ENCODE measurements around the gene FAM186B. TPM values are rescaled to one million over a fixed set of nuclear protein-coding genes. Genes with fewer than 3 reads are reported as not detected.

FAM186B gene
- total RNA-seq, 1 experiment from 2014 or later = 0.30 TPM

GRCh38 chr12:49609059-49609874 is 3.8 kb upstream of the FAM186B start:
- no peak for TF ChIP-seq CTCF (IDR thresholded peaks at IDR 0.05; ENCODE audit: unreplicated experiment)
- no peaks in the 10 kb centered on the region for H3K9me3 Mint-ChIP-seq (ENCODE audit: unreplicated experiment)
- no peak for DNase-seq (ENCODE audit: unreplicated experiment)
- no TSS peak for BruUV-seq (replicated peaks)
- POLR2A ChIA-PET = no interaction called here
- H3K4me1 Mint-ChIP-seq (ENCODE audit: insufficient read depth, unreplicated experiment) = no peaks in the 10 kb centered on the region
- no peak overlapping the region for H3K27ac Mint-ChIP-seq (ENCODE audit: low read depth, unreplicated experiment)
- CTCF ChIA-PET = interaction anchor here (0.6 to 1.6 kb wide), 2 partner anchors 28 to 49 kb away, joined by 3 to 6 read pairs; no protein-coding TSS in a partner anchor
- no peaks in the 10 kb centered on the region for H3K27me3 Mint-ChIP-seq (ENCODE audit: insufficient read depth, unreplicated experiment)
- no peaks in the 10 kb centered on the region for H3K36me3 Mint-ChIP-seq (ENCODE audit: insufficient read depth, unreplicated experiment)
- no peak overlapping the region for H3K4me3 Mint-ChIP-seq (ENCODE audit: unreplicated experiment)
- intact Hi-C loops (cut with micrococcal nuclease) = no loop called here

GRCh38 chr12:49604856-49605255 is 583 bp downstream of the FAM186B start:
- Mint-ChIP-seq H3K4me1 (ENCODE audit: insufficient read depth, unreplicated experiment) (no peaks in the 10 kb centered on the region), H3K9me3 (ENCODE audit: unreplicated experiment) (no peaks in the 10 kb centered on the region), H3K4me3 (ENCODE audit: unreplicated experiment) (no peak overlapping the region), H3K27me3 (ENCODE audit: insufficient read depth, unreplicated experiment) (no peaks in the 10 kb centered on the region), H3K36me3 (ENCODE audit: insufficient read depth, unreplicated experiment) (no peaks in the 10 kb centered on the region), H3K27ac (ENCODE audit: low read depth, unreplicated experiment) (no peak overlapping the region)
- no peak for DNase-seq (ENCODE audit: unreplicated experiment)
- ChIA-PET CTCF (interaction anchor here (0.6 to 1.8 kb wide), 3 partner anchors 25 to 51 kb away, joined by 3 to 5 read pairs (median 4); no protein-coding TSS in a partner anchor), POLR2A (interaction anchor here (2.1 kb wide), 1 partner anchor 137 kb away, joined by 4 read pairs; the partner anchor contains the start of gene TMBIM6)
- no TSS peak for BruUV-seq (replicated peaks)
- TF ChIP-seq CTCF (IDR thresholded peaks at IDR 0.05; ENCODE audit: unreplicated experiment) = no peak
- intact Hi-C loops (cut with micrococcal nuclease) = no loop called here

DNA sequence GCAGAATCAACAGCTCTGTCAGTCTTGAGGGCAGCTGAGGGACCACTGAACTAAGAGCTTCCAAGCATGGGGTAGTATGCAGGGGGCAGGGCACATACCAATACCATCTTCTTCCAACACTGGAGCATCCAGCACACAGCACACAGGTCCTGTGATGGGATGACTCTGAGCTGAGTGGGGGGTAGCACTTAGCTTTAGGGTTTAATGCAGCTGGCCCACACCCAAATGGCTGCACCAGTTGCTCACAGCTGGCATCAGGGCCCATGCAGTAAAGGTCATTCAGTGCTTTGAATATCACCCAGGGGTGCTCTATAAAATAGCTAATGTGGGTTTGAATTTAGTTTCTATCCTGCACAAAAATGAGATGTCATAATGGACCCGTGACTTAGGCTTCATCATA is 1.7 kb downstream of the FAM186B start:
- intact Hi-C loops (cut with micrococcal nuclease) = no loop called here
- POLR2A ChIA-PET = interaction anchor here (1.5 kb wide), 1 partner anchor 19 kb away, joined by 3 read pairs; no protein-coding TSS in a partner anchor
- DNase-seq (ENCODE audit: unreplicated experiment) = no peak
- H3K4me3 Mint-ChIP-seq (ENCODE audit: unreplicated experiment) = no peak overlapping the region
- peaks cover 4% of the 10 kb centered on the region for H3K36me3 Mint-ChIP-seq (ENCODE audit: insufficient read depth, unreplicated experiment)
- no TSS peak for BruUV-seq (replicated peaks)
- CTCF ChIA-PET = interaction anchor here (1.6 to 1.8 kb wide), 2 partner anchors 23 to 34 kb away, joined by 4 to 7 read pairs; no protein-coding TSS in a partner anchor
- no peak overlapping the region for H3K27ac Mint-ChIP-seq (ENCODE audit: low read depth, unreplicated experiment)
- no peaks in the 10 kb centered on the region for H3K4me1 Mint-ChIP-seq (ENCODE audit: insufficient read depth, unreplicated experiment)
- no peaks in the 10 kb centered on the region for H3K9me3 Mint-ChIP-seq (ENCODE audit: unreplicated experiment)
- H3K27me3 Mint-ChIP-seq (ENCODE audit: insufficient read depth, unreplicated experiment) = no peaks in the 10 kb centered on the region
- TF ChIP-seq CTCF (IDR thresholded peaks at IDR 0.05; ENCODE audit: unreplicated experiment) = no peak

DNA sequence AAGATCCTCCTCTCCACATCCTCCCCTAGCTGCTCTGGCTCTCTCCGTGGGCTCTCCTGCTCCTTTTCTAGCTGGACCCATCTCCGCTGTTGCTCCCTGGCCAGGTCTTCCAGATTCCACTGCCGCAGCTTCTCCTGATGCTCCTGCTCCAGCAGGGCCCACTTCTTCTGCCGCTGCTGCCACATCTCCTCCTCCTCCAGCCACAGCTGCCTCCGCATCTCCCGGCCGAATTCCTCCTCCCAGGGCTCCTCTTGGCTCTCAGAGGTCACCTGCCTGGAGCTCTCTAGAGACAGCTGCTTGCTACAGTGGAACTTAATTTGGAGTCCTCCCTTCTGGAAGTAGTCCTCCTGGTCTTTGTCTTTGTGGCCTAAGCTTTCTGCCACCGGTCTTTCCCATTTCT is 5.5 kb downstream of the FAM186B start:
- DNase-seq (ENCODE audit: unreplicated experiment) = no peak
- Mint-ChIP-seq H3K27ac (ENCODE audit: low read depth, unreplicated experiment) (no peak overlapping the region), H3K4me3 (ENCODE audit: unreplicated experiment) (no peak overlapping the region), H3K27me3 (ENCODE audit: insufficient read depth, unreplicated experiment) (no peaks in the 10 kb centered on the region), H3K36me3 (ENCODE audit: insufficient read depth, unreplicated experiment) (peaks cover 13% of the 10 kb centered on the region), H3K4me1 (ENCODE audit: insufficient read depth, unreplicated experiment) (no peaks in the 10 kb centered on the region), H3K9me3 (ENCODE audit: unreplicated experiment) (no peaks in the 10 kb centered on the region)
- no TSS peak for BruUV-seq (replicated peaks)
- intact Hi-C loops (cut with micrococcal nuclease) = no loop called here
- TF ChIP-seq CTCF (IDR thresholded peaks at IDR 0.05; ENCODE audit: unreplicated experiment) = no peak
- CTCF ChIA-PET = interaction anchor here (0.8 to 1.1 kb wide), 2 partner anchors 12 to 36 kb away, joined by 3 read pairs; no protein-coding TSS in a partner anchor
- POLR2A ChIA-PET = interaction anchor here (0.7 kb wide), 1 partner anchor 24 kb away, joined by 3 read pairs; the partner anchor contains the start of gene PRPF40B
